PC-3 (cell line): ENCODE results near the gene WDR90. TPM values are rescaled to one million over a fixed set of nuclear protein-coding genes. Genes with fewer than 3 reads are reported as not detected.

Source experiments
- ATAC-seq: fragments of 200-7000 bp; cut with Tn5 transposase; 2 replicates; pipeline ENCODE4 v1.9.1; 2020; ENCODE audit warnings: mild to moderate bottlenecking, moderate library complexity
- BruUV-seq: library from RNA; stranded (reverse); fragments of 400-500 nt; replicated peaks from 2 replicates; lab custom pipeline; 2021; lab: Mats Ljungman, UMichigan
- CTCF ChIA-PET: fragments of 300-600 bp; sonication (Branson Sonifier 250); formaldehyde crosslinking; loops from one replicate; lab custom pipeline; 2022; ENCODE audit warnings: antibody characterized with exemption; lab: Charles Lee
- POLR2A ChIA-PET: fragments of 300-600 bp; sonication (Branson Sonifier 250); formaldehyde crosslinking; loops from one replicate; lab custom pipeline; 2022; ENCODE audit warnings: antibody characterized with exemption; ENCODE audit not compliant: unreplicated experiment; lab: Charles Lee
- DNase-seq: peaks from one replicate; pipeline ENCODE4 v3.0.0-alpha.2; 2015
- H2AFZ ChIP-seq: fragments of 300-600 bp; sonication (generic); 2 replicates; pipeline ENCODE4 v1.6.0; 2016; ENCODE audit warnings: antibody characterized with exemption, low read length
- H3F3A ChIP-seq: fragments of 300-600 bp; sonication (generic); one replicate; pipeline ENCODE4 v1.6.0; 2017; ENCODE audit warnings: antibody characterized with exemption, low read length, control low read depth, mild to moderate bottlenecking; ENCODE audit not compliant: unreplicated experiment
- H3K27ac ChIP-seq: fragments of 300-600 bp; sonication (generic); 2 replicates; pipeline ENCODE4 v1.5.1; 2016; ENCODE audit warnings: mild to moderate bottlenecking, low read length
- H3K27me3 ChIP-seq: fragments of 300-600 bp; sonication (generic); 2 replicates; pipeline ENCODE4 v1.6.1; 2016; ENCODE audit warnings: low read length, mixed read lengths
- H3K36me3 ChIP-seq: fragments of 300-600 bp; sonication (generic); 2 replicates; pipeline ENCODE4 v1.6.1; 2016; ENCODE audit warnings: low read depth, mixed run types, low read length, mixed read lengths
- H3K4me1 ChIP-seq: fragments of 300-600 bp; sonication (generic); 2 replicates; pipeline ENCODE4 v1.5.1; 2016; ENCODE audit warnings: low read length; ENCODE audit not compliant: insufficient read depth
- H3K4me2 ChIP-seq: fragments of 300-600 bp; sonication (generic); 2 replicates; pipeline ENCODE4 v1.6.0; 2016; ENCODE audit warnings: low read length
- H3K4me3 ChIP-seq: fragments of 300-600 bp; sonication (generic); 2 replicates; pipeline ENCODE4 v1.5.1; 2016; ENCODE audit warnings: mild to moderate bottlenecking, low read length, mixed read lengths
- H3K79me2 ChIP-seq: fragments of 300-600 bp; sonication (generic); 2 replicates; pipeline ENCODE4 v1.6.1; 2017; ENCODE audit warnings: low read length, mixed read lengths
- H3K9ac ChIP-seq: fragments of 300-600 bp; sonication (generic); 2 replicates; pipeline ENCODE4 v1.6.0; 2016; ENCODE audit warnings: mild to moderate bottlenecking, low read length
- H3K9me2 ChIP-seq: fragments of 300-600 bp; sonication (generic); replicated peaks from 2 replicates; pipeline ENCODE4 v1.6.1; 2016; ENCODE audit warnings: mixed run types, low read length, mixed read lengths
- H3K9me3 ChIP-seq: fragments of 300-600 bp; sonication (generic); 2 replicates; pipeline ENCODE4 v1.6.1; 2016; ENCODE audit warnings: low read length, mixed read lengths
- H4K20me1 ChIP-seq: fragments of 300-600 bp; sonication (generic); 2 replicates; pipeline ENCODE4 v1.6.1; 2016; ENCODE audit warnings: low read length, mixed read lengths
- CTCF ChIP-seq: fragments of 300-600 bp; sonication (generic); conservative IDR thresholded peaks from 2 replicates; pipeline ENCODE4 v1.5.1; 2017; ENCODE audit warnings: antibody characterized with exemption, low read depth, mild to moderate bottlenecking, low read length
- EZH2 ChIP-seq: fragments of 300-600 bp; sonication (generic); IDR thresholded peaks from one replicate; pipeline ENCODE4 v1.6.1; 2017; ENCODE audit warnings: antibody characterized with exemption, mild to moderate bottlenecking, low read length; ENCODE audit not compliant: unreplicated experiment
- EZH2phosphoT487 ChIP-seq: fragments of 300-600 bp; sonication (generic); IDR thresholded peaks from 2 replicates; pipeline ENCODE4 v1.6.1; 2018; ENCODE audit warnings: mild to moderate bottlenecking, antibody characterized with exemption, low read length, borderline replicate concordance
- intact Hi-C: fragments of 100-400 bp; cut with micrococcal nuclease; formaldehyde crosslinking; loops from 2 replicates; pipeline ENCODE4 v1.9.0; 2023
- total RNA-seq: library from RNA; depleted of rRNA; stranded (reverse); fragments of >200 nt; gene quantifications from 2 replicates; pipeline ENCODE4 v1.2.3, GENCODE V29; 2014

WDR90 gene
- total RNA-seq, 1 experiment from 2014 or later = 44.4 TPM

- DNase-seq = peak; percentile 44
- intact Hi-C loops = no loop called here
- CTCF ChIA-PET = no interaction called here
These were observed 32.0 kb downstream of the WDR90 start for GRCh38 chr16:680967-681745.

GRCh38 chr16:681746-682427 is 32.7 kb downstream of the WDR90 start:
- TSS peak; percentile 69 for BruUV-seq
- Histone ChIP-seq H3K9me2 (no peaks in the 10 kb centered on the region), H3K9ac (0 out of 2 replicates have a peak overlapping the region, but pooled peaks have one; percentile 74), H4K20me1 (peaks cover 10% of the 10 kb centered on the region; the same call in 1 of the 2 replicates), H3K36me3 (peaks cover 6% of the 10 kb centered on the region), H3K9me3 (no peaks in the 10 kb centered on the region), H3K4me3 (peak overlapping the region; percentile 78), H3F3A (no peaks in the 10 kb centered on the region), H3K4me1 (peaks cover 26% of the 10 kb centered on the region), H3K27ac (no peak overlapping the region), H3K27me3 (no peaks in the 10 kb centered on the region), H2AFZ (no peak overlapping the region), H3K79me2 (peaks cover 35% of the 10 kb centered on the region), H3K4me2 (peak overlapping the region; percentile 90)
- intact Hi-C loops = no loop called here
- DNase-seq = peak; percentile 41
- ATAC-seq = no peak
- no peak for TF ChIP-seq CTCF
- no peak for TF ChIP-seq EZH2
- TF ChIP-seq EZH2phosphoT487 = no peak
- ChIA-PET POLR2A (interaction anchor here (0.6 kb wide), 1 partner anchor 300 kb away, joined by 3 read pairs; the partner anchor contains the start of gene SOX8), CTCF (no interaction called here)

More at GRCh38 chr16:680967-681745, 32.0 kb downstream of the WDR90 start:
- no TSS peak for BruUV-seq
- TF ChIP-seq EZH2phosphoT487 = no peak
- peak; percentile 19; the same call in 1 of the 2 replicates for TF ChIP-seq CTCF
- Histone ChIP-seq H3K27me3 (no peaks in the 10 kb centered on the region), H2AFZ (no peak overlapping the region), H3K27ac (0 out of 2 replicates have a peak overlapping the region, but pooled peaks have one; percentile 10), H3K9me2 (no peaks in the 10 kb centered on the region), H4K20me1 (peaks cover 10% of the 10 kb centered on the region; the same call in 1 of the 2 replicates), H3K9me3 (no peaks in the 10 kb centered on the region), H3K4me1 (peaks cover 26% of the 10 kb centered on the region), H3K36me3 (peaks cover 6% of the 10 kb centered on the region), H3K4me2 (peak overlapping the region; percentile 90), H3K4me3 (peak overlapping the region; percentile 78), H3F3A (no peaks in the 10 kb centered on the region), H3K9ac (peak overlapping the region; percentile 74), H3K79me2 (peaks cover 35% of the 10 kb centered on the region)
- POLR2A ChIA-PET = interaction anchor here (0.6 kb wide), 1 partner anchor 300 kb away, joined by 3 read pairs; the partner anchor contains the start of gene SOX8
- ATAC-seq = 0 out of 2 replicates have a peak, but pooled peaks have one; percentile 0
